H54 (cell line): Measurements from ENCODE around the gene NFE2L1.
"Not testable (repeated sequence)": the region's sequence is repeated elsewhere in the genome, so short reads cannot be mapped to it uniquely, and the experiment has no call there.

Source experiments
- DNase-seq: peaks from one replicate; pipeline ENCODE4 v3.0.0; 2011; ENCODE audit warnings: low spot score, mixed read lengths; ENCODE audit not compliant: insufficient read length
- FAIRE-seq: peaks from 3 replicates; lab custom pipeline; 2011; peaks lifted over from hg19 to GRCh38; lab: Jason Lieb, UNC
- POLR2A ChIP-seq: IDR thresholded peaks from 2 replicates; pipeline ENCODE4 v1.6.1; 2011; ENCODE audit warnings: low read depth, mild to moderate bottlenecking, low read length

NFE2L1 gene

GRCh38 chr17:48026502-48027321 lies 21.4 kb upstream of the NFE2L1 start:
- FAIRE-seq (peak; percentile 52), DNase-seq (peak; percentile 93)
- TF ChIP-seq POLR2A, result 0 out of 2 replicates have a peak, but pooled peaks have one; percentile 15

- FAIRE-seq, result no peak
- DNase-seq, result no peak
- TF ChIP-seq POLR2A, result no peak
Measured at GRCh38 chr17:48027322-48027981, 20.7 kb upstream of the NFE2L1 start.

- TF ChIP-seq POLR2A, result no peak
- FAIRE-seq (no peak), DNase-seq (no peak)
Measured at GRCh38 chr17:48028736-48029135, 19.4 kb upstream of the NFE2L1 start.

GRCh38 chr17:48030531-48030930 lies 17.6 kb upstream of the NFE2L1 start:
- no peak for TF ChIP-seq POLR2A
- no peak for DNase-seq

GRCh38 chr17:48031966-48032365 lies 16.2 kb upstream of the NFE2L1 start:
- no peak for DNase-seq
- no peak for TF ChIP-seq POLR2A
- no peak for FAIRE-seq

More at GRCh38 chr17:48030531-48030930, 17.6 kb upstream of the NFE2L1 start:
- FAIRE-seq, result no peak

- not testable (repeated sequence) for FAIRE-seq
Measured at GRCh38 chr17:48034734-48035133, 13.4 kb upstream of the NFE2L1 start.

GRCh38 chr17:48036693-48037035 lies 11.5 kb upstream of the NFE2L1 start:
- DNase-seq (no peak), FAIRE-seq (no peak)
- TF ChIP-seq POLR2A, result no peak

More at GRCh38 chr17:48034734-48035133, 13.4 kb upstream of the NFE2L1 start:
- DNase-seq, result not testable (repeated sequence)

- no peak for FAIRE-seq
- no peak for DNase-seq
Measured at GRCh38 chr17:48037036-48037837, 10.9 kb upstream of the NFE2L1 start, which contains the start of gene COPZ2. Gene COPZ2, minus strand, starts transcription at chr17:48037797. Its CDS starts 20 bp downstream, at chr17:48037777.

GRCh38 chr17:48037838-48038323 lies 10.3 kb upstream of the NFE2L1 start:
- no peak for FAIRE-seq
- no peak; the same call in 1 of the 2 replicates for TF ChIP-seq POLR2A
- DNase-seq, result no peak

More at GRCh38 chr17:48037036-48037837, 10.9 kb upstream of the NFE2L1 start, which contains the start of gene COPZ2:
- TF ChIP-seq POLR2A, result no peak; the same call in 1 of the 2 replicates

- FAIRE-seq (no peak), DNase-seq (no peak)
- TF ChIP-seq POLR2A, result no peak
Measured at GRCh38 chr17:48038687-48039086, 9.5 kb upstream of the NFE2L1 start.

GRCh38 chr17:48043176-48043575 lies 5.0 kb upstream of the NFE2L1 start:
- no peak for TF ChIP-seq POLR2A
- DNase-seq (no peak), FAIRE-seq (no peak)

- no peak for TF ChIP-seq POLR2A
- no peak for FAIRE-seq
Measured at GRCh38 chr17:48044851-48045250, 3.3 kb upstream of the NFE2L1 start.

GRCh38 chr17:48045316-48046001 lies 2.7 kb upstream of the NFE2L1 start:
- no peak for TF ChIP-seq POLR2A
- FAIRE-seq, result no peak
- no peak for DNase-seq

More at GRCh38 chr17:48044851-48045250, 3.3 kb upstream of the NFE2L1 start:
- no peak for DNase-seq

- no peak for TF ChIP-seq POLR2A
- FAIRE-seq, result no peak
- DNase-seq, result no peak
Measured at GRCh38 chr17:48046296-48046695, 1.9 kb upstream of the NFE2L1 start.
